NCI-H345 treated with DMSO at 0.1 percent for 48 hours (cell line): Measurements from ENCODE around the gene SLC19A3.
A peak's percentile ranks its signal among the peaks of the same experiment; 100 is the strongest.
"Not testable (repeated sequence)": the region's sequence is repeated elsewhere in the genome, so short reads cannot be mapped to it uniquely, and the experiment has no call there.

ENCODE experiments used
- DNase-seq: peaks from one replicate; lab custom pipeline; 2025; ENCODE audit not compliant: unreplicated experiment; lab: John Stamatoyannopoulos, UW

SLC19A3 gene

DNA sequence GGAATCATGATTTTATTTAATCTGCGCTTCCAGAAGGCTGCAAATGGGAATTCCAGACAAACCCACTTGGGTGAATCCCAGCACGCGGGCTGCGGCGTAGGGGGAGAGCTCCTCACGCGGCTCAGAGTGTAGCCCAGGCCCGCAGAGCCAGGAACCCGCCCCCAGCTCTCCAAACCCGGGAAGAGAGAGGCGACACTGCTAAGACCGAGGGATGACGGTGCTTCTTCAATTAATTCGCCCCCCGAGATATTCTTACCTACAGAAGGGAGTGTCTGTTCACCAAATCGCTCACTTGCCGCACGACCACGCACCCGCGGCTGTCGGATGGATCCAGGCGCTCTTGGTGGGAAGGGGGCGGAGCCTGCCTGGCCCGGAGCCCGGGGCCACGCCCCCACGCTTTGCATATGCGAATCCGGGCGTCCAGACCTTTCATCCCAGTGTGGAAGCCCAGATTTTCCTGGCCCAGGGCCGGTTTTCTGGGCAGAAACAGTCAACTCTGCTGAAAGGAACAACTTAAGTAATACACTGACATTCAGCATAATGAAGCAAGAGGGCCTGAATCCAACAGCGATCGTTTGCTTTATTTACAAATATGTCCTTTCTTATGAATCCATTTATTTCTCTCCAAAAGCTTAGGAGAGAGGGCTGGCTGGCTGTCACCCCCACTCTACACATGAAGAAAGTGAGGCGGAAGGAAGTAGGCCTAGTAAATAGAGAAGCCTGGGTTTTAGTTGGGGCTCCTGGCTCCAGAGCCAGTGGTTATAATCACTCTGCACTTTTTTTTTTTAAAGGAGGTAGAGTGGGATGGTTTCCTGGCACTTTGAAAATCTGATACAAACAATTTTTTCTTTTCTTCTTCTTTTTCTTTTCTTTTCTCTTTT lies at the start of gene SLC19A3:
Gene SLC19A3, minus strand, starts transcription at position 342 of the 881 bp plus-strand sequence. CDS start 15,710 bp downstream, outside the sequence.
- peak; percentile 18 for DNase-seq

- DNase-seq: peak; percentile 47
Observed at GRCh38 chr2:227766373-227766883, 48.6 kb upstream of the SLC19A3 start.

DNA sequence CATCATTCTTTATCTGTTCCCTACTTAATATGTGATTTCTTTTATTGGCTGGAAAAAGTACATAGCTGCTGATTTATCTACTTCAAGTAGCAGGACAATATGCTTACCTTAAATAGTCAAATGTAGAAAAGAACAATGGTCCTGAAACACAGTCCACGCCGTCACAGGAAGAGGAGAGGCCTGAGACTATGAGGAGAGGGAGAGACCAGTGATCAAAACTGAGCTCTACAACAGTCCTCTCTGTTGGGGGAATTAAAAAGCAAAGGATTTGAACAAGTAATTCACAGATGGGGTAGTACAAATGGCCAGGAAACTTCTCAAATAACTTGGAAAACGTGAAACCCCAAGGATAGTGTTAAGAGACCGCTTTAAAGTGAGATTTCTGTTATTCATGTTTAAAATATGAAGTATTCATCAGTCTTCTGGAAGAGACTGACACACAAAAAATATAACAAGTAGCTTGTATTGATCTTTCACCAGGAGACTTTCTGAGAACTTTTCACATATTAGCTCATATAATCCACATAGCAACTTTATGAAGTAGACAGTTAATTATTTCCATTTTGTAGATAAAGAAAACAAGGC lies 48.1 kb upstream of the SLC19A3 start:
- DNase-seq: no peak

DNA sequence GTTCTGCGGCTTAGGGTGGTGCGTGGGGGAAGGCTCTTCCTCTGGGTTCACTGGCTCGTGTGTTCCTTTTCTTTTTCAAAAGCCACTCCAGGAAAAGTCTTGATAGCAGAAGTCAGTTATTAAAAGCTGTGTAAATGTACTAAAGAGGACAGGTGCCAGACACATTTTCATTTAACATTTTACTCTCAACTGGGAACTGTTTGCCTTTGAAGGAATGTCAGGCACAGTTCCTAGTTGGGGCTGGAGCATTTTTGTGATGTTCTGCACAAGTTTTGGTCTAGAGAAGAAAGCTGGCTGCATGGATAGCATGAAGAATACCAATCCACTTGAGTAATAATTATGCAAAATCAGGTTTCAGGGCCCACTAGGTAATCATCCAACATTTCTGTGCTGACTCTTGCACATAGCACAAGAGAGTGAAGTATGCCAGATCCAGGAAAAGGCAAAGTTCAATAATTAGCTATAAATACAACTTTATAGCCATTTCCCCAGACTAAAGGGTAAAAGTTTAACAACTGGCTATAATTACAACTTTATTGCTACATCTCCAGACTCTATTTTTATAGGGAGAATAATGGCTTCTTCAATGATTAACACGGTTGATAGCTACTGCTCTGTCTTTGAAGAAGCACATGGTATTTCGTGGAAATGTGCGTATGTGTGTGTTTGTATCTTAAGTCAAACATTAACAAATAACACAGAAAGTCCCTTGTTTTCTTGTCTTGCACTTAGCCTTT lies 44.1 kb upstream of the SLC19A3 start:
- DNase-seq: no peak

DNA sequence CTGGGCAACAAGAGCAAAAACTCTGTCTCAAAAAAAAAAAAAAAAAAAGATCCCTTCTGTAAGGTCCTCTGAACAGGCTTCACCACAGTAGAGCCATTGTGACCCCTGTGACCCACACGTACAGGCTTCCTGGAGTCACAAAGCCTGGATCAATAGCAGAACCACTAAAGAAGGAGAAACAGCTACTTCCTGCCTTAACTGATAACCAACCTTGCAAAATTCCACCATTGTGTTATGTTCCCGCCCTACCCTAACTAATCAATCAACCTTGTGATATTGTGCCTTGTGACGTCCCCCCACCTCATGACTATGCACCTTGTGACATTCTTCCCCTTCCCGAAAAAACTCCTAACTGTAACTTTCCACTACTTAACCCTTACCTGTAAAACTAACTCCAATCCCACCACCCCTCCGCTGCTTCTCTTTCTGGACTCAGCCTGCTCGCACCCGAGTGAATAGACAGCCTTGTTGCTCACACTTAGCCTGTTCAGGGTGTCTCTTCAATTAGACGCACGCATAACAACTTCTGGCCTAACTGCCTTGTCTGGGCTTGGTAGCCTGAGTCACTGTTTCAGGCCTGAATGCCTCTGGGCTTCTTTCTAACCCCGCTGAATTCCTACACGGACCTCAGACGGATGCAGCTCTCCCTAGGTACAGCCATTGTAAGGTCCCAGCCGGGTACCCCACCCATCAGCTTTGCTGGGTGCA lies 41.7 kb upstream of the SLC19A3 start:
- DNase-seq: no peak

GRCh38 chr2:227756261-227756660 lies 38.4 kb upstream of the SLC19A3 start:
- not testable (repeated sequence) for DNase-seq

GRCh38 chr2:227748079-227748478 lies 30.3 kb upstream of the SLC19A3 start:
- DNase-seq: no peak

GRCh38 chr2:227745594-227745993 lies 27.8 kb upstream of the SLC19A3 start, which contains the start of gene SCYGR8:
Gene SCYGR8, plus strand, starts transcription at chr2:227745894. Its CDS starts 0 bp downstream, at chr2:227745894.
- DNase-seq: no peak

GRCh38 chr2:227740705-227741104 lies 22.9 kb upstream of the SLC19A3 start:
- DNase-seq: not testable (repeated sequence)

GRCh38 chr2:227739351-227739750 lies 21.5 kb upstream of the SLC19A3 start:
- no peak for DNase-seq

DNA sequence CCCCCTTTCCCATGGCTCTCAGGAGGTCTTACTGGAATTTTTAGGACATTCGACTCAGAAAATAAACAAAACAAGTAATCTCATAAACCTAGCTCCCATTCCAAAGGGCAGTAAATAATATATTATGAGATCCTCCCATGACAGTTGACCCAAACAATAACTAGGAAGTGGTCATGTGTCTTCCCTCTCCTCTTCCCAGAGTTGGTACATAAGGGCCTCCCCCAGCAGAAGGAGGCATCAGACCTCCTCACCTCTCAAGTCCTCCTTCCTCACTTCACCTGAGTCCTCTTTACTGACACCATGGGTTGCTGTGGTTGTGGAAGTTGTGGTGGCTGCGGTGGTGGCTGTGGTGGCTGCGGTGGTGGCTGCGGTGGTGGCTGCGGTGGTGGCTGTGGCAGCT lies 10.2 kb upstream of the SLC19A3 start, which contains the start of gene SCYGR7:
Gene SCYGR7, plus strand, starts transcription at position 301 of the 400 bp plus-strand sequence. Its CDS starts 0 bp downstream, at position 301.
- DNase-seq: no peak

DNA sequence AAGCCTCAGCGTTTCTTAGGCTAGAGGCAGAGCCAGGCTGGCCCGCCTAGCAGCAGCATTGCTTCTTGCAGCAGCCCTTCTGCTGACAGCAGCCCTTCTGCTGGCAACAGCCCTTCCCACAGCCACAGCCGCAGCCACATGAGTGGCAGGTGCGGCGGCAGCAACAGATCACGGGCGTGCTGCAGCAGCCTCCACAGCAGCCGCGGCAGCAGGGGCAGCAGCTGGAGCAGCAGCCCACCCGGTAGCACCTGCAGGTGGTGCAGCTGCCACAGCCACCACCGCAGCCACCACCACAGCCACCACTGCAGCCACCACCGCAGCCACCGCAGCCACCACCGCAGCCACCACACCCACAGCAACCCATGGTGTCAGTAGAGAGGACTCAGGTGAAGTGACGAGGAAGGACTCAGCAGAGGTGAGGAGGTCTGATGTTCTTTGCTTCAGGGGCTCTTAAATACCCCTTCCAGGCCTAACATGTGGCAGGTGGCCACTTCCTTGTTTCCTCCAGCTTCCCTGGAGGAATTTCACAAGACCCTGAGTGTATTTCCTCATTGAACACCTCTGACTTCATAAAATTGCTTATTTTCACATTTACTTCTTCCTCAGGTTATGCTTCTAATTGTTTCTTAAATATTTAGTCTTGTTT lies 6.7 kb upstream of the SLC19A3 start, which contains the start of gene SCYGR6:
Gene SCYGR6, minus strand, starts transcription at position 364 of the 646 bp plus-strand sequence. Its CDS starts 0 bp downstream, at position 364.
- DNase-seq: no peak

- DNase-seq: not testable (repeated sequence)
Observed at GRCh38 chr2:227722821-227723220, 5.0 kb upstream of the SLC19A3 start.

DNA sequence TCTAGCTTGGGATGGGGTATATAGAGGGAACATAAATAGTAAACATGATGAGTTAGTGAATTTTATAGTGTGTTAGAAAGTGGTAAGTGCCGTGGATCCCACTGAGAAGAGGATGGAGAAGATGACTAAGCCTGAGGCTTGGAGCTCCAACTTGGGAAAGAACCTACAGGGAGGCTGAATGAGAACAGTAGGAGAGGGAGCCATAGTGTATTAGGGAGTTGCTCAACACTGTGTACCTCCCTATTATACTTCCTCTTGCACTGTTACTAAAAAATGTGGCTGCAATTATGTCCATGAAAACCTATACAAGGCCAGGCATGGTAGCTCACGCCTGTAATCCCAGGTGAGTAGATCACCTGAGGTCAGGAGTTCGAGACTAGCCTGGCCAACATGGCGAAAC lies 2.9 kb upstream of the SLC19A3 start:
- DNase-seq: no peak

GRCh38 chr2:227719641-227720040 lies 1.8 kb upstream of the SLC19A3 start:
- no peak for DNase-seq

GRCh38 chr2:227716501-227716900 lies 1.3 kb downstream of the SLC19A3 start:
- DNase-seq: no peak

- DNase-seq: no peak
Observed at GRCh38 chr2:227713291-227713690, 4.5 kb downstream of the SLC19A3 start.

DNA sequence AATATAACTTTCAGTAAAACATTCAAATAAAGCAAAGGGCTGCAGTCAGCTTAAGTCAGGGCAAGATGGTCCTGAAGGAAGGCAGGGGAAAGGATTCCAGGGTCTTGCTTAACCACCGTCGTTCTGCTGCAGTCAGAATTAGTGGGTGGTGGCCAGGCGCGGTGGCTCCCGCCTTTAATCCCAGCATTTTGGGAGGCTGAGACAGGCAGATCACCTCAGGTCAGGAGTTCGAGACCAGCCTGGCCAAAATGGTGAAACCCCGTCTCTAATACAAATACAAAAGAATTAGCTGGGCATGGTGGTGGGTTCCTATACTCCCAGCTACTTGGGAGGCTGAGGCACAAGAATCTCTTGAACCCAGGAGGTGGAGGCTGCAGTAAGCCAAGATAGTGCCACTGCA lies 6.8 kb downstream of the SLC19A3 start:
- DNase-seq: no peak

DNA sequence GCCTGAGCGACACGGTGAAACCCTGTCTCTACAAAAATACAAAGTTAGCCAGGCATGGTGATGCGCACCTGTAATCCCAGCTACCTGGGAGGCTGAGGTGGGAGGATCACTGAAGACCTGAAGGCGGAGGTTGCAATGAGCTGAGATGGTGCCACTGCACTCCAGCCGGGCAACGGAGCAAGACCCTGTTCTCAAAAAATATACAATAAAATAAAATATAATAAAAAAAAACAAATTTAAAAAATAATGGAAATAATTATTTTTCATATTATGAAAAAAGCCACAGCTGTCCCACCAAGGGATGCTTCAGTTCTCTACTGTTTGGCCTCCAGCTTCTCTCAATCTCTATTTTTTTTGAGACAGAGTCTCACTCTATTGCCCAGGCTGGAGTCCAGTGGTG lies 10.4 kb downstream of the SLC19A3 start:
- no peak for DNase-seq

- no peak for DNase-seq
Observed at GRCh38 chr2:227706859-227707258, 11.0 kb downstream of the SLC19A3 start.
